ENCODE data around the gene GMEB2.

The GMEB2 gene

DNA sequence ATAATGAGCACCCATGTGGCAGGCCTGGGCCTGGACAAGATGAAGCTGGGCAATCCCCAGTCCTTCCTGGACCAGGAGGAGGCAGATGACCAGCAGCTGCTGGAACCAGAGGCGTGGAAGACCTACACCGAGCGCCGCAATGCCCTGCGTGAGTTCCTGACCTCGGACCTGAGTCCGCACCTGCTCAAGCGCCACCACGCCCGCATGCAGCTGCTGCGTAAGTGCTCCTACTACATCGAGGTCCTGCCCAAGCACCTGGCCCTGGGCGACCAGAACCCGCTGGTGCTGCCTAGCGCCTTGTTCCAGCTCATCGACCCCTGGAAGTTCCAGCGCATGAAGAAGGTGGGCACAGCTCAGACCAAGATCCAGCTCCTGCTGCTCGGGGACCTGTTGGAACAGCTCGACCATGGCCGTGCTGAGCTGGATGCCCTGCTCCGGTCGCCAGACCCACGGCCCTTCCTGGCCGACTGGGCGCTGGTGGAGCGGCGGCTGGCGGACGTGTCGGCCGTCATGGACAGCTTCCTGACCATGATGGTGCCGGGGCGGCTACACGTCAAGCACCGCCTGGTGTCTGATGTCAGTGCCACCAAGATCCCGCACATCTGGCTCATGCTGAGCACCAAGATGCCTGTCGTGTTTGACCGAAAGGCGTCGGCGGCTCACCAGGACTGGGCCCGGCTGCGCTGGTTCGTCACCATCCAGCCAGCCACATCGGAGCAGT, 71.1 kb downstream of the GMEB2 start:
- no peak overlapping the region for H2BK15ac ChIP-seq (ENCODE audit: low read depth, poor library complexity, severe bottlenecking)
- peaks cover 20 to 29% of the 10 kb centered on the region in 2 experiments for H3K36me3 ChIP-seq (ENCODE audit: control insufficient read depth in 1 of 2, insufficient read depth in 2 of 2, low read depth in 1 of 2, low read length in 2 of 2)
- H3K4me3 ChIP-seq (ENCODE audit: insufficient read depth in 1 of 2, low read depth in 1 of 2, low read length in 2 of 2) = no peak overlapping the region
- no peak overlapping the region for H4K91ac ChIP-seq (ENCODE audit: low read length)
- H3K4me2 ChIP-seq (ENCODE audit: low read length, poor library complexity, severe bottlenecking) = no peak overlapping the region
- no peak overlapping the region for H3K23ac ChIP-seq (ENCODE audit: low read length in 2 of 2)
- no peak overlapping the region for H2BK5ac ChIP-seq (ENCODE audit: low read depth, low read length, poor library complexity, severe bottlenecking)
- WGBS = 97% methylated on average over 45 of the region's 45 CpGs
- H3K27me3 ChIP-seq (ENCODE audit: control insufficient read depth in 1 of 2, insufficient read depth in 1 of 2, low read length in 2 of 2) = peaks cover 0 to 12% of the 10 kb centered on the region in 2 experiments
- DNase-seq = no peak
- H3K9me3 ChIP-seq (ENCODE audit: control insufficient read depth, low read length) = no peaks in the 10 kb centered on the region
- peak overlapping the region in 1 of 2 experiments; percentile 8 for H3K14ac ChIP-seq (ENCODE audit: low read length in 2 of 2)
- no peak overlapping the region for H2BK12ac ChIP-seq (ENCODE audit: low read length in 2 of 2)
- no peak overlapping the region for H2BK120ac ChIP-seq (ENCODE audit: low read depth, low read length)
- H2AFZ ChIP-seq (ENCODE audit: low read depth, low read length) = no peak overlapping the region
- H3K4ac ChIP-seq (ENCODE audit: low read depth in 1 of 2, low read length in 2 of 2) = no peak overlapping the region
- no peak overlapping the region for H3K9ac ChIP-seq (ENCODE audit: low read length)
- peaks cover 24% of the 10 kb centered on the region for H3K4me1 ChIP-seq (ENCODE audit: control insufficient read depth, insufficient read depth, low read depth, low read length)
- no peaks in the 10 kb centered on the region for H3K79me1 ChIP-seq (replicated peaks; ENCODE audit: low read length, poor library complexity, severe bottlenecking)
- no peak overlapping the region for H2AK5ac ChIP-seq (ENCODE audit: low read length, severe bottlenecking)
- H3K27ac ChIP-seq (ENCODE audit: low read length, poor library complexity, severe bottlenecking) = no peak overlapping the region
- no peak overlapping the region for H4K8ac ChIP-seq (ENCODE audit: low read length)
- H3K18ac ChIP-seq (ENCODE audit: low read depth in 1 of 2, low read length in 2 of 2) = no peak overlapping the region

DNA sequence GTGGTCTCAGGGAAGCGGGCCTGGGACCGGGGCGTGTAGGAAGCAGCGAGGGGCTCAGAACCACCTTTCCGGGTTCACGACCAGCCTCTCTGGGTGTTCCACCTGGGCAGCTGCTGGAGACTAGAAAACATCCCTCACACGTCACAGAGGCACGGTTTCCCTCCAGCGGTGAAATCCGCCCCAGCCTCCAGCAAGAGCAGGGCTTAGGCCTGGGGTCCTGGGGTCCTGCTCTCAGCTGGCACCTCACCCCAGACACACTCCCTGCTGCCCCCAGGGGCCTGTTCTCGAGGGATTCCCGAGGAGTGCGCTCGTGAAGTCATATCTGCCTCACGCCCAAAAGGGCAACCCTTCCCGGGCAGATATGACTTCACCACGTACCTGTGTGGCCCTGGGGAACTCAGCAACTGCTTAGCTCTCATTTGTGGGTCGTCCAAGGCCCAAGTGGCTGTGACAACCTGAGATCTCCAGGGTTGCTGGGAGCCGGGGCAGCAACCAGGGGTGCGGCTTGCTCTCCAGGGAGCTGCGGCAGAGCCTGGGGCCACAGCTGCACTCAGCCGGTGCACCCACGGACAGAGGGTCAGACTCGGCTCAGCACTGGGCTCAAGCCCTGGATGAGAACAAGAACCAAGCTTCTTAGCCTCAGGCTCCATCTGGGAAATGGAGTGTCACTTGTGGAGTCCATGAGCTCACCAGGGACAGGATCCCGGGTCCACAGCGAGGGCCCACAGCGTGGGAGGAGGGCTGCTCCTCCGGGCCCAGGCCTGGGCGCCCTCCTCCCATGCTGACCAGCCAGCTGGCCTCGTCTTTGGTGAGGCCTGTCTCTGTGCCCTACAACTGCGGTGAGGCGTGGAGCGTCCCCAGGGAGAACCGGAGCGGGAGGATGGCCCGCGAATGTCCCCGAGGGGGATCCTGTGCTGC, 72.3 kb downstream of the GMEB2 start:
- Histone ChIP-seq H2AK5ac (ENCODE audit: low read length, severe bottlenecking) (no peak overlapping the region), H4K91ac (ENCODE audit: low read length) (peak overlapping the region; percentile 18), H3K4me3 (ENCODE audit: insufficient read depth in 1 of 2, low read depth in 1 of 2, low read length in 2 of 2) (peak overlapping the region in 1 of 2 experiments; percentile 64), H3K4me1 (ENCODE audit: control insufficient read depth, insufficient read depth, low read depth, low read length) (peaks cover 24% of the 10 kb centered on the region), H3K4me2 (ENCODE audit: low read length, poor library complexity, severe bottlenecking) (peak overlapping the region; percentile 88), H3K9ac (ENCODE audit: low read length) (no peak overlapping the region), H2BK15ac (ENCODE audit: low read depth, poor library complexity, severe bottlenecking) (peak overlapping the region; percentile 55), H3K14ac (ENCODE audit: low read length in 2 of 2) (no peak overlapping the region), H3K23ac (ENCODE audit: low read length in 2 of 2) (peak overlapping the region in 1 of 2 experiments; percentile 38), H2BK120ac (ENCODE audit: low read depth, low read length) (no peak overlapping the region), H2AFZ (ENCODE audit: low read depth, low read length) (no peak overlapping the region), H3K27me3 (ENCODE audit: control insufficient read depth in 1 of 2, insufficient read depth in 1 of 2, low read length in 2 of 2) (peaks cover 0 to 24% of the 10 kb centered on the region in 2 experiments), H3K79me1 (replicated peaks; ENCODE audit: low read length, poor library complexity, severe bottlenecking) (no peaks in the 10 kb centered on the region), H3K27ac (ENCODE audit: low read length, poor library complexity, severe bottlenecking) (no peak overlapping the region), H3K9me3 (ENCODE audit: control insufficient read depth, low read length) (no peaks in the 10 kb centered on the region), H3K18ac (ENCODE audit: low read depth in 1 of 2, low read length in 2 of 2) (peak overlapping the region in 1 of 2 experiments; percentile 90), H3K4ac (ENCODE audit: low read depth in 1 of 2, low read length in 2 of 2) (peak overlapping the region in 1 of 2 experiments; percentile 18), H4K8ac (ENCODE audit: low read length) (peak overlapping the region; percentile 47), H2BK5ac (ENCODE audit: low read depth, low read length, poor library complexity, severe bottlenecking) (no peak overlapping the region), H3K36me3 (ENCODE audit: control insufficient read depth in 1 of 2, insufficient read depth in 2 of 2, low read depth in 1 of 2, low read length in 2 of 2) (peaks cover 8 to 17% of the 10 kb centered on the region in 2 experiments), H2BK12ac (ENCODE audit: low read length in 2 of 2) (peak overlapping the region in 1 of 2 experiments; percentile 21)
- WGBS = 73% methylated on average over 38 of the region's 38 CpGs
- DNase-seq = no peak

DNA sequence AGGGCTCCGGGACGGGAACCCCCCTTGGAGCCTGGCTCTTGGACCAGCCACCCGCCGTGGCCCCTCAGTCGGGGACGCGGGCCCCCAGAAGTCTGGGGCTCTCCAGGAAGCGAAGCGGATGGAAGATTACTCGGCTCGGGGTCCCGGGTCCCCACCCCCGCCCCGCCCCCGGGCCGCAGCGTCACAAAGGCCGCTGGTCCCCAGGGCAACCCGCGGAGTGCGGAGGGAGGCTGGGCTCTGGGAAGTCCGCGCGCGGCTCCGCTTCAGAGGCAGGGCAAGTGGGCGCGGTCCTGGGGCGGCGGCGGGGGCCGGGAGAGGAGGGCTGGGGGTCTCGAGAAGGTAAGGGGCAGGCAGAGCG, 73.0 kb downstream of the GMEB2 start, which contains the start of gene FNDC11:
TSS of gene FNDC11 (plus strand) at position 227 of the 358 bp plus-strand sequence. CDS start 1,505 bp downstream, outside the sequence.
- Histone ChIP-seq H2BK5ac (ENCODE audit: low read depth, low read length, poor library complexity, severe bottlenecking) (no peak within 1 kb of the TSS), H4K8ac (ENCODE audit: low read length) (peak within 1 kb of the TSS; percentile 84), H4K91ac (ENCODE audit: low read length) (peak within 1 kb of the TSS; percentile 18), H3K9me3 (ENCODE audit: control insufficient read depth, low read length) (no peaks in the 10 kb centered on the region), H3K36me3 (ENCODE audit: control insufficient read depth in 1 of 2, insufficient read depth in 2 of 2, low read depth in 1 of 2, low read length in 2 of 2) (peaks cover 6 to 13% of the 10 kb centered on the region in 2 experiments), H3K27ac (ENCODE audit: low read length, poor library complexity, severe bottlenecking) (no peak within 1 kb of the TSS), H3K23ac (ENCODE audit: low read length in 2 of 2) (peak within 1 kb of the TSS in 1 of 2 experiments; percentile 87), H3K9ac (ENCODE audit: low read length) (peak within 1 kb of the TSS; percentile 48), H3K4ac (ENCODE audit: low read depth in 1 of 2, low read length in 2 of 2) (peak within 1 kb of the TSS; percentile 18 to 63), H2AFZ (ENCODE audit: low read depth, low read length) (no peak within 1 kb of the TSS), H2AK5ac (ENCODE audit: low read length, severe bottlenecking) (no peak within 1 kb of the TSS), H3K4me3 (ENCODE audit: insufficient read depth in 1 of 2, low read depth in 1 of 2, low read length in 2 of 2) (peak within 1 kb of the TSS; percentile 64 to 74), H3K27me3 (ENCODE audit: control insufficient read depth in 1 of 2, insufficient read depth in 1 of 2, low read length in 2 of 2) (peaks cover 0 to 27% of the 10 kb centered on the region in 2 experiments), H3K4me2 (ENCODE audit: low read length, poor library complexity, severe bottlenecking) (peak within 1 kb of the TSS; percentile 88), H3K79me1 (replicated peaks; ENCODE audit: low read length, poor library complexity, severe bottlenecking) (no peaks in the 10 kb centered on the region), H3K4me1 (ENCODE audit: control insufficient read depth, insufficient read depth, low read depth, low read length) (peaks cover 24% of the 10 kb centered on the region), H3K18ac (ENCODE audit: low read depth in 1 of 2, low read length in 2 of 2) (peak within 1 kb of the TSS; percentile 75 to 90), H3K14ac (ENCODE audit: low read length in 2 of 2) (no peak within 1 kb of the TSS), H2BK12ac (ENCODE audit: low read length in 2 of 2) (peak within 1 kb of the TSS; percentile 15 to 21), H2BK15ac (ENCODE audit: low read depth, poor library complexity, severe bottlenecking) (peak within 1 kb of the TSS; percentile 91), H2BK120ac (ENCODE audit: low read depth, low read length) (peak within 1 kb of the TSS; percentile 62)
- peak; percentile 73 for DNase-seq
- 1% methylated on average over 33 of the region's 34 CpGs for WGBS
